IMR-90 (cell line): ENCODE data around the gene ADGRF5. TPM values are rescaled to one million over a fixed set of nuclear protein-coding genes. Genes with fewer than 3 reads are reported as not detected.

Experiments
- ATAC-seq: fragments of 200-7000 bp; cut with Tn5 transposase; 2 replicates; pipeline ENCODE4 v1.9.1; 2020; ENCODE audit warnings: low read depth, mild to moderate bottlenecking, moderate library complexity
- BruUV-seq: library from RNA; stranded (reverse); fragments of 400-500 nt; replicated peaks from 2 replicates; lab custom pipeline; 2021; lab: Mats Ljungman, UMichigan
- CTCF ChIA-PET: fragments of 300-600 bp; formaldehyde crosslinking; extraction: SDS; loops from one replicate; lab custom pipeline; 2021; ENCODE audit warnings: antibody characterized with exemption; lab: Yijun Ruan, JAX
- POLR2A ChIA-PET: fragments of 300-600 bp; sonication (Branson Sonifier 250); formaldehyde crosslinking; loops from one replicate; lab custom pipeline; 2022; ENCODE audit warnings: antibody characterized with exemption; ENCODE audit not compliant: unreplicated experiment; lab: Charles Lee
- DNase-seq: peaks from one replicate; pipeline ENCODE4 v3.0.0; 2013
- H2AFZ ChIP-seq: replicated peaks from 2 replicates; pipeline ENCODE3; 2013; ENCODE audit warnings: low read length, mild to moderate bottlenecking; ENCODE audit not compliant: poor library complexity
- H2AK5ac ChIP-seq: 2 replicates; pipeline ENCODE4 v1.6.1; 2013; ENCODE audit warnings: low read depth, low read length, inconsistent platforms
- H2AK9ac ChIP-seq: replicated peaks from 2 replicates; pipeline ENCODE3; 2013; ENCODE audit warnings: mild to moderate bottlenecking, low read depth, low read length, moderate library complexity; ENCODE audit not compliant: poor library complexity
- H2BK120ac ChIP-seq: 2 replicates; pipeline ENCODE4 v1.6.1; 2013; ENCODE audit warnings: low read depth, low read length, inconsistent platforms
- H2BK15ac ChIP-seq: 3 replicates; pipeline ENCODE4 v1.6.1; 2013; ENCODE audit warnings: low read depth, low read length, inconsistent platforms
- H2BK20ac ChIP-seq: 2 replicates; pipeline ENCODE4 v1.6.1; 2013; ENCODE audit warnings: low read depth, mild to moderate bottlenecking, inconsistent platforms, low read length, moderate library complexity
- H2BK5ac ChIP-seq: 2 replicates; pipeline ENCODE4 v1.6.1; 2013; ENCODE audit warnings: mild to moderate bottlenecking, low read depth, low read length, inconsistent platforms; ENCODE audit not compliant: poor library complexity, severe bottlenecking
- H3K14ac ChIP-seq: replicated peaks from 2 replicates; pipeline ENCODE4 v1.6.1; 2013; ENCODE audit warnings: low read depth, low read length, inconsistent platforms
- H3K18ac ChIP-seq: 2 replicates; pipeline ENCODE4 v1.6.1; 2013; ENCODE audit warnings: low read depth, low read length, control low read depth
- H3K23ac ChIP-seq: 2 replicates; pipeline ENCODE4 v1.6.1; 2013; ENCODE audit warnings: low read depth, low read length, inconsistent platforms
- H3K27ac ChIP-seq: 2 replicates; pipeline ENCODE4 v1.5.1; 2013; ENCODE audit warnings: mild to moderate bottlenecking, control low read depth, low read length; ENCODE audit not compliant: insufficient read depth
- H3K27me3 ChIP-seq: 2 replicates; pipeline ENCODE4 v1.6.1; 2013; ENCODE audit warnings: low read length; ENCODE audit not compliant: control insufficient read depth, insufficient read depth
- H3K36me3 ChIP-seq: 2 replicates; pipeline ENCODE4 v1.6.1; 2013; ENCODE audit warnings: low read length, mixed read lengths; ENCODE audit not compliant: control insufficient read depth, insufficient read depth
- H3K4ac ChIP-seq: 2 replicates; pipeline ENCODE4 v1.6.1; 2013; ENCODE audit warnings: low read depth, low read length, inconsistent platforms
- H3K4me1 ChIP-seq: 2 replicates; pipeline ENCODE4 v1.6.1; 2013; ENCODE audit warnings: low read length, mixed read lengths; ENCODE audit not compliant: control insufficient read depth, insufficient read depth
- H3K4me2 ChIP-seq: 2 replicates; pipeline ENCODE4 v1.6.1; 2013; ENCODE audit warnings: low read depth, mild to moderate bottlenecking, control low read depth, low read length, moderate library complexity
- H3K4me3 ChIP-seq: 2 replicates; pipeline ENCODE4 v1.5.1; 2013; ENCODE audit warnings: low read depth, mild to moderate bottlenecking, control low read depth, low read length, moderate library complexity; ENCODE audit not compliant: insufficient read depth
- H3K56ac ChIP-seq: 2 replicates; pipeline ENCODE4 v1.6.1; 2013; ENCODE audit warnings: low read length, inconsistent platforms; ENCODE audit not compliant: insufficient read depth; ENCODE audit errors: extremely low read depth
- H3K79me1 ChIP-seq, 2 experiments: 2 replicates each; pipeline ENCODE4 v1.6.1; 2013; ENCODE audit warnings: low read length in 2 of 2, inconsistent platforms in 1 of 2, low read depth in 1 of 2
- H3K9ac ChIP-seq: 2 replicates; pipeline ENCODE4 v1.6.1; 2013; ENCODE audit warnings: low read depth, low read length, control low read depth
- H3K9me1 ChIP-seq: 2 replicates; pipeline ENCODE4 v1.6.1; 2013; ENCODE audit warnings: low read length, inconsistent platforms; ENCODE audit not compliant: insufficient read depth
- H3K9me3 ChIP-seq: 2 replicates; pipeline ENCODE4 v1.6.1; 2013; ENCODE audit warnings: low read length; ENCODE audit not compliant: control insufficient read depth, insufficient read depth
- H4K20me1 ChIP-seq: 2 replicates; pipeline ENCODE4 v1.6.1; 2013; ENCODE audit warnings: low read length, inconsistent platforms; ENCODE audit not compliant: insufficient read depth
- H4K5ac ChIP-seq: 2 replicates; pipeline ENCODE4 v1.6.1; 2013; ENCODE audit warnings: mild to moderate bottlenecking, low read depth, low read length, control low read depth
- H4K8ac ChIP-seq, 2 experiments: 2 replicates each; pipeline ENCODE4 v1.6.1; 2013; ENCODE audit warnings: low read depth in 2 of 2, low read length in 2 of 2, control low read depth in 1 of 2, inconsistent platforms in 1 of 2
- H4K91ac ChIP-seq: 2 replicates; pipeline ENCODE4 v1.6.1; 2013; ENCODE audit warnings: low read depth, low read length, inconsistent platforms; ENCODE audit not compliant: insufficient read depth
- BHLHE40 ChIP-seq: fragments of 150-350 bp; IDR thresholded peaks from 2 replicates; pipeline ENCODE4 v1.6.1; 2016; ENCODE audit warnings: mild to moderate bottlenecking, low read depth, low read length
- CEBPB ChIP-seq: IDR thresholded peaks from 2 replicates; pipeline ENCODE4 v1.6.1; 2012; ENCODE audit warnings: low read depth, low read length, improper control_type of control experiment
- CHD1 ChIP-seq: IDR thresholded peaks from 2 replicates; pipeline ENCODE4 v1.6.1; 2012; ENCODE audit warnings: low read depth, low read length, improper control_type of control experiment
- FOS ChIP-seq: fragments of 150-350 bp; IDR thresholded peaks from 2 replicates; pipeline ENCODE4 v1.6.1; 2016; ENCODE audit warnings: low read depth, low read length
- MAFK ChIP-seq: IDR thresholded peaks from 2 replicates; pipeline ENCODE4 v1.6.1; 2012; ENCODE audit warnings: low read depth, low read length, improper control_type of control experiment
- MAZ ChIP-seq: IDR thresholded peaks from 2 replicates; pipeline ENCODE4 v1.6.1; 2012; ENCODE audit warnings: low read depth, mild to moderate bottlenecking, low read length, improper control_type of control experiment, moderate library complexity, borderline replicate concordance
- MXI1 ChIP-seq: IDR thresholded peaks from 2 replicates; pipeline ENCODE4 v1.6.1; 2012; ENCODE audit warnings: low read depth, mild to moderate bottlenecking, low read length, moderate library complexity, borderline replicate concordance
- NFE2L2 ChIP-seq: fragments of 150-350 bp; IDR thresholded peaks from 2 replicates; pipeline ENCODE4 v1.6.1; 2016; ENCODE audit warnings: low read depth, mild to moderate bottlenecking, low read length
- POLR2A ChIP-seq: IDR thresholded peaks from 2 replicates; pipeline ENCODE4 v1.6.1; 2012; ENCODE audit warnings: mild to moderate bottlenecking, low read depth, low read length
- RAD21 ChIP-seq: IDR thresholded peaks from 2 replicates; pipeline ENCODE4 v1.6.1; 2012; ENCODE audit warnings: low read length, improper control_type of control experiment
- RFX5 ChIP-seq: IDR thresholded peaks from 2 replicates; pipeline ENCODE4 v1.8.0; 2012; ENCODE audit warnings: low read depth, mild to moderate bottlenecking, low read length, moderate library complexity
- SMC3 ChIP-seq: fragments of 150-350 bp; IDR thresholded peaks from 2 replicates; pipeline ENCODE4 v1.6.1; 2016; ENCODE audit warnings: low read depth, mild to moderate bottlenecking, antibody characterized with exemption, low read length, moderate library complexity
- WGBS, 2 experiments: methylation state at CpG; one replicate each; pipeline versions ENCODE4 v1.1.5 to v1.1.7; 2013; ENCODE audit warnings: missing lambda C conversion rate in 2 of 2; ENCODE audit not compliant: insufficient read length in 1 of 2; ENCODE audit errors: extremely low coverage in 2 of 2; 5-methylcytosine and 5-hydroxymethylcytosine counted together
- dilution Hi-C: fragments of 300-500 bp; cut with HindIII; formaldehyde crosslinking; loops from one replicate; pipeline ENCODE4 v1.14.3; 2018; ENCODE audit warnings: low sequenced_read_pairs; ENCODE audit not compliant: unreplicated experiment
- in situ Hi-C: fragments of 300-500 bp; cut with MboI; formaldehyde crosslinking; loops from 3 replicates; pipeline ENCODE4 v1.14.3; 2019; ENCODE audit warnings: low sequenced_read_pairs, inconsistent platforms, mixed read lengths
- intact Hi-C: fragments of 100-400 bp; cut with micrococcal nuclease; formaldehyde crosslinking; loops from 2 replicates; pipeline ENCODE4 v1.10.0; 2022
- polyA plus RNA-seq, 3 experiments: library from polyadenylated mRNA; depleted of rRNA; stranded (reverse); fragments of >200 nt; gene quantifications; 2 replicates each; pipeline ENCODE4 v1.2.3, GENCODE V29; 2012; ENCODE audit warnings: low replicate concordance in 1 of 3
- total RNA-seq: library from RNA; depleted of rRNA; stranded (reverse); fragments of >200 nt; gene quantifications from 2 replicates; pipeline ENCODE4 v1.2.3, GENCODE V29; 2012
- TF ChIP-seq, protein P1 (sequence below): fragments of 150-350 bp; IDR thresholded peaks from 2 replicates; pipeline ENCODE4 v1.6.1; 2016; ENCODE audit warnings: low read depth, mild to moderate bottlenecking, low read length, moderate library complexity, borderline replicate concordance
- TF ChIP-seq, protein P2 (sequence below): fragments of 150-350 bp; IDR thresholded peaks from 2 replicates; pipeline ENCODE4 v1.6.1; 2017; ENCODE audit warnings: mild to moderate bottlenecking, antibody characterized with exemption, low read length, low read depth

The ADGRF5 gene
- total and polyA plus RNA-seq, 2 of the 4 experiments (the other 2 are of a cell fraction) = not detected

DNA sequence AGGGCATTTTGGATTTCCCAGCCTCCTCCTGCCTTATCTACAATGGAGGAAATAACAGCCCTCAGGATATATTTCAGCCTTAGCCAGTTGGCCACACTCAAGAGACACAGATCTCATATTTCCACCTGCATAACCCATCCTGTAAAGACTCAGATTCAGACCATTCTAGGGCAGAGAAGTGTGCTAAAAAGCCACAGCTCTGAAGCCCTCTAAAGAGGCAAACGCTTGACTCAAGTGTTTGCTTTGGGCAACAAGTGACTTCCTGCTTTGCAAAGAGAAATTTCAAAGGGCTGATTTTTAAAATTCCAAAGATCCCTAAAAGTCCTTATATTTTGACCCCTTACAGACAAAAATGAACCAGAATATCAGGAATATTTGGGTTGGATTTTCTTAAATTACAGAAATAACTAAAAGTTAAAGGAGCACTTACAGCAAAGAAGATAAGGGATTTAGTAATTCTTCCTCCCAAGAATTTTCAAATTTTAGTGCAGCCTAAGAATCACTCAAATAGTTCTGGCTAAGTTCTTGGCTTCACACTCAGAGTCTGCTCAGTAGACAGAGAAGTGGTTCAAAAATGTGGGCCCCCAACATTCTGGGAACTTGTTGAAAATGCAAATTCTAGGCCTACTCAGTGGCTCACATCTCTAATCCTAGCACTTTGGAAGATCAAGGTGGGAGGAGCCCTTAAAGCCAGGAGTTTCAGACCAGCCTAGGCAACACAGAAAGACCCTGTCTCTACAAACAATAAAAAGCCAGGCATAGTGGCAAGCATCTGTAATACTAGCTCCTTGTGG, 18.9 kb upstream of the ADGRF5 start:
- Histone ChIP-seq H4K8ac (no peak overlapping the region), H2BK20ac (no peak overlapping the region), H3K9me3 (no peaks in the 10 kb centered on the region), H3K4me1 (no peaks in the 10 kb centered on the region), H2BK120ac (no peak overlapping the region), H3K4me3 (no peak overlapping the region), H3K14ac (no peak overlapping the region), H3K27ac (no peak overlapping the region), H3K27me3 (no peaks in the 10 kb centered on the region), H2AFZ (no peak overlapping the region), H3K4ac (no peak overlapping the region), H2BK15ac (no peak overlapping the region), H4K20me1 (no peaks in the 10 kb centered on the region), H2AK9ac (no peak overlapping the region), H4K5ac (no peak overlapping the region), H2AK5ac (no peak overlapping the region), H3K23ac (no peak overlapping the region), H3K4me2 (no peak overlapping the region), H3K36me3 (no peaks in the 10 kb centered on the region), H3K9ac (no peak overlapping the region), H3K79me1 (no peaks in the 10 kb centered on the region), H3K9me1 (no peaks in the 10 kb centered on the region), H3K56ac (no peak overlapping the region), H2BK5ac (no peak overlapping the region), H4K91ac (no peak overlapping the region), H3K18ac (no peak overlapping the region)
- no CpG with 5 or more reads among the region's 1 CpG for WGBS, 2 experiments
- in situ Hi-C loops = no loop called here
- dilution Hi-C loops = no loop called here
- no peak for DNase-seq
- ChIA-PET CTCF (interaction anchor here (1.2 kb wide), 1 partner anchor 56 kb away, joined by 3 read pairs; no protein-coding TSS in a partner anchor), POLR2A (no interaction called here)
- intact Hi-C loops = no loop called here
- no peak for ATAC-seq
- TF ChIP-seq MAFK = no peak
- TF ChIP-seq, protein P1, sequence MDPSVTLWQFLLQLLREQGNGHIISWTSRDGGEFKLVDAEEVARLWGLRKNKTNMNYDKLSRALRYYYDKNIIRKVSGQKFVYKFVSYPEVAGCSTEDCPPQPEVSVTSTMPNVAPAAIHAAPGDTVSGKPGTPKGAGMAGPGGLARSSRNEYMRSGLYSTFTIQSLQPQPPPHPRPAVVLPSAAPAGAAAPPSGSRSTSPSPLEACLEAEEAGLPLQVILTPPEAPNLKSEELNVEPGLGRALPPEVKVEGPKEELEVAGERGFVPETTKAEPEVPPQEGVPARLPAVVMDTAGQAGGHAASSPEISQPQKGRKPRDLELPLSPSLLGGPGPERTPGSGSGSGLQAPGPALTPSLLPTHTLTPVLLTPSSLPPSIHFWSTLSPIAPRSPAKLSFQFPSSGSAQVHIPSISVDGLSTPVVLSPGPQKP = no peak
- TF ChIP-seq MAZ = no peak
- no peak for TF ChIP-seq CHD1
- TF ChIP-seq CEBPB = no peak
- no peak for TF ChIP-seq SMC3
- TF ChIP-seq RAD21 = no peak
- TF ChIP-seq FOS = no peak
- TF ChIP-seq NFE2L2 = no peak
- TF ChIP-seq, protein P2, sequence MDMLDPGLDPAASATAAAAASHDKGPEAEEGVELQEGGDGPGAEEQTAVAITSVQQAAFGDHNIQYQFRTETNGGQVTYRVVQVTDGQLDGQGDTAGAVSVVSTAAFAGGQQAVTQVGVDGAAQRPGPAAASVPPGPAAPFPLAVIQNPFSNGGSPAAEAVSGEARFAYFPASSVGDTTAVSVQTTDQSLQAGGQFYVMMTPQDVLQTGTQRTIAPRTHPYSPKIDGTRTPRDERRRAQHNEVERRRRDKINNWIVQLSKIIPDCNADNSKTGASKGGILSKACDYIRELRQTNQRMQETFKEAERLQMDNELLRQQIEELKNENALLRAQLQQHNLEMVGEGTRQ = no peak
- TF ChIP-seq POLR2A = no peak
- TF ChIP-seq BHLHE40 = no peak
- no peak for TF ChIP-seq RFX5
- TF ChIP-seq MXI1 = no peak
- BruUV-seq = no TSS peak
